CD4-positive, alpha-beta T cell treated with Interleukin-17A for 4 hours (primary cell): ENCODE measurements around the gene MEI1.
"Not testable (repeated sequence)": the region's sequence is repeated elsewhere in the genome, so short reads cannot be mapped to it uniquely, and the experiment has no call there.

ENCODE experiments used
- DNase-seq: peaks from one replicate; pipeline ENCODE4 v3.0.0-alpha.2; 2020; ENCODE audit warnings: mixed read lengths

MEI1 gene

DNA sequence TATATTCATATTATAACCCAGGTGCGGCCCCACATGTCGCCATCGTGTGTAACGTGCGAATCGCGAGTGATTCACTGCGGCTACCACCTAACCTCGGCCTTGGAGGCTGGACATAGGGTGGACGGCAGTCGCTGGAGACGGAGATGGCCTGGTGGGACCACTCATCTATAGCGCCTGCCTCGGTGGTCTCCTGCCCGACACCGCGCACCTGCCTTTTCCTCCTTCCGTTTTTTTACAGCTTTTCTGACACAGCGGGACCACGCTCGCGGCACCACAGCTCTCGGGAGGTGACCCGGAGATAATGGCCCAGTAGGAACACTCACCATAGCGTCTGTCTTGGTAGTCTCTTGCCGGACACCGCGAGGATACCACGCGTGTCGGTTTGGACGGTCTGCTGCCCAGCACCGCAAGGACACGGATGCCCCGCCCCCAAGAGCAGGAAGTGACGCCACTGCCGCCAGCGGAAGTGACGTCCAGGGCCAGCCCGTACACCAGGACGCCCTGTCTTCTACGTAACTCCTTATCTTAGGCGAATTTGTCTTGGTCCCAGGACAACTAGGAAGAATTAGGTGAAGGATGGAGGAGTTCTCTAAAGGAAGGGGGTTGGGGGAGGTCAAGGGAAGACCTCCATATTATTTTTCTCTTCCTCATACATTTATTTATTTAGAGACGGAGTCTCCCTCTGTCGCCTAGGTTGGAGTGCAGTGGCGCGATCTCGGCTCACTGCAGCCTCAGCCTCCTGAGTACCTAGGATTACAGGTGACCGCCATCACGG, 17.1 kb upstream of the MEI1 start:
- DNase-seq = peak; percentile 83

- no peak for DNase-seq
Observed at GRCh38 chr22:41683052-41683451, 16.3 kb upstream of the MEI1 start.

GRCh38 chr22:41683616-41684015, 15.7 kb upstream of the MEI1 start:
- no peak for DNase-seq

DNA sequence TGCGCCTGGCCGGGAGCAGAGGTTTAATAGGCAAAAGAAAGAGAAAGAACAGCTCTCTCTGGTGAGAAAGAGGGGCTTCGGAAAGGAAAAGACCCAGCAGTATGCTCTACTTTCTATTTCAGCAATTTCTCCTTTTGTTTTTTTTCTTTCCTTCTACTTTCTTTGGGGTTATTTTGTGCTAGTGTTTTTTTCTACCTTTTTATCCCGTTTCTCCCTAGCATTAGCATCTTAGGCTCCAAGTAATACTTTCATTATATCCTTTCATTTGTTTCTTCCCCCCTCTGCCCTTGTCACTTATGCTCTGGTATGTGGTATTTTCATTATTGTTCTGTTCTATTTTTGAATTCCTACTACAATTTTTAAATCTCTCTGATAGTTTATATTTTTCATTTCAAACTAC, 15.1 kb upstream of the MEI1 start:
- DNase-seq = no peak

DNA sequence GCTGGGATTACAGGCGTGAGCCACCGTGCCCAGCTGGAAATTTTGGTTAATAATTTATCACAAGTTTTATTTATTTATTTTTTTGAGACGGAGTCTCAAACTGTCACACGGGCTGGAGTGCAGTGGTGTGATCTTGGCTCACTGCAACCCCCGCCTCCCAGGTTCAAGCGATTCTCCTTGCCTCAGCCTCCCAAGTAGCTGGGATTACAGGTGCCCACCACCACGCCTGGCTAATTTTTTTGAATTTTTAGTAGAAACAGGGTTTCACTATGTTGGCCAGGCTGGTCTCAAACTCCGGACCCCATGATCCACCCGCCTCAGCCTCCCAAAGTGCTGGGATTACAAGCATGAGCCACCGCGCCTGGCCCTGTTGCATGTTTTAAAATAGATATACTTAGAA, 12.4 kb upstream of the MEI1 start:
- DNase-seq = not testable (repeated sequence)

- peak; percentile 39 for DNase-seq
Observed at GRCh38 chr22:41687901-41688364, 11.4 kb upstream of the MEI1 start.

DNA sequence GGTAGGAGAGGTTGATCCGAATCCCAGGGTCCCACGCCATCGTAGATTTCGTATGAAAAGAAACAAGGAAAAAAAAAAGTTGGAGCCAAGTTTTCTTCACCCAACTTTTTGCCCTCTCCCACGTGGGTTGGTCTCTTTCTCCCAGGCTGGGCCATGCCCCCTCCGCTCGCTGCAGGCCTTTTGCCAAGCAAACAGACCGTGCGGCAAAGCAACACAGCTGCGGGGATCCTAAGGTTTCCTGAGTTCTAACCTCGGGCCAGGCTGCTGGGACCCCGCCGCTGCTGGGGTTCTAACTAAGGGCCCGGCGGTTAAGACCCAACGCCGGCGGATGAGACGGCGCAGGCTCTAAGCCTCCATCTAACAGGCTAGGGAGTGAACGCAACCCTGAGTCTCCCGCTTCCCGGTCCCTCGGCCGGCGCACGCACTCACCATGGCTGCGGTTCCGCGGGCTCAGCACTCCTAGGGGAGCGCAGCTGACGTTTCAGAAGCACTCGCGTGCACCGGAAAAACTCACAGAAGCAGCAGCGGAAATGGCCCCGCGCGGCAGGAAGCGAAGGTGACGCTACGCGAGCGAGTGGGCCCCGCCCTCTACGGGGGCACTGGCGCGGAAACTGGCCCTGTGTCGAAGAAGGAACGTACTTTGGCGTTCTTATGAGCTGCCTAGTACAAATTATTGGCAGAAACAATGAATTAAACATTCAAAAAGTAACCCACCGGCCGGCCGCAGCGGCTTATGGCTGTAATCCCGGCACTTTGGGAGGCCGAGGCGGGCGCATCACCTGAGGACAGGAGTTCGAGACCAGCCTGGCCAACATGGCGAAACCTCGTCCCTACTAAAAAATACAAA, 10.7 kb upstream of the MEI1 start, which contains the start of gene SNU13:
TSS of gene SNU13 (minus strand) at position 503 of the 847 bp plus-strand sequence. CDS start at position 432, 71 bp downstream.
- DNase-seq = peak; percentile 94

GRCh38 chr22:41690476-41690875, 8.8 kb upstream of the MEI1 start:
- DNase-seq = no peak

- DNase-seq = no peak
Observed at GRCh38 chr22:41695211-41695610, 4.1 kb upstream of the MEI1 start.

- DNase-seq = no peak
Observed at GRCh38 chr22:41696703-41697102, 2.6 kb upstream of the MEI1 start.

GRCh38 chr22:41697126-41697775, 2.1 kb upstream of the MEI1 start:
- DNase-seq = peak; percentile 97

- no peak for DNase-seq
Observed at GRCh38 chr22:41700108-41700364, 733 bp downstream of the MEI1 start.

DNA sequence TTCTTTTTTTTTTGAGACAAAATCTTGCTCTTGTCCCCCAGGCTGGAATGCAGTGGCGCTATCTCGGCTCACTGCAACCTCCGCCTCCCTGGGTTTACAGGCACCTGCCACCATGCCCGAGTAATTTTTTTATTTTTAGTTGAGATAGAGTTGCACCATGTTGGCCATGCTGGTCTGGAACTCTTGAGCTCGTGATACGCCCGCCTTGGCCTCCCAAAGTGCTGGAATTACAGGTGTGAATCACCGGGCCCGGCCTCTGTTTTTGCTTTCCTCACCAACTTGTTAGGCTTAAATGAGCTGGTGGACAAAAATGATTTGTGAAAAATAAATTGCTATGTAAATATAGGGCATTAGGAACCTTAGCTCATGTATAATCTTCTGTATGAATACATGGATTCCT, 3.5 kb downstream of the MEI1 start:
- no peak for DNase-seq

- DNase-seq = no peak
Observed at GRCh38 chr22:41709341-41709740, 10.0 kb downstream of the MEI1 start.

DNA sequence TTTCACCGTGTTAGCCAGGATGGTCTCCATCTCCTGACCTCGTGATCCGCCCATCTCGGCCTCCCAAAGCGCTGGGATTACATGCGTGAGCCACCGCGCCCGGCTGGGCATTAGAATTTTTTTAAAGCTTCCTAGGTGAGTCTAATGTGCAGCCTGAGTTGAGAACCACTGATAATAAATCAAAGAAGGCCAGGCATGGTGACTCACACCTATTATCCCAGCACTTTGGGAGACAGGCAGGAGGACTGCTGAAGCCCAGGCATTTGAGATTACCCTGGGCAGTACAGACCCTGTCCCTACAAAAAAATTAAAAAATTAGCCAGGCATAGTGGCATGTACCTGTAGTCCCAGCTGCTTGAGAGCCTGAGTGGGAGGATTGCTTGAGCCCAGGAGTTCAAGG, 13.7 kb downstream of the MEI1 start:
- no peak for DNase-seq

DNA sequence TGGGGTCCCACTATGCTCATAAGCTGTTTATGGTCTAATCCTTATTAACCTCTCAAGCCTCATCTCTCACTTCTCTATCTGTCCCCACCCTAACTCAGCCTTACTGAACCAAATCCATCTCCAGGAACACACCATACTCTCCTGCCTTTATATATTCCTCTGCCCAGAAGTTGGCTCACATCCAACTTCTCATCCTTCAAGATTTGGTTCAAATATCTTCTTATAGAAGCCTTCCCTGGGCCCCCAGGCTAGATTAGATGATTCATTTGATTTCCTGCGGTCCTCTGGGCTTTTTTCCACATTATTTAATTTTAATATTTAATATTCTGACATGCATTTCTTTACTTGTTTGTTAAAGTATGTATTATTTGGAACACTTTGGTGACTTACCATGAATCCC, 23.2 kb downstream of the MEI1 start:
- DNase-seq = no peak

GRCh38 chr22:41725510-41726110, 26.3 kb downstream of the MEI1 start:
- no peak for DNase-seq

DNA sequence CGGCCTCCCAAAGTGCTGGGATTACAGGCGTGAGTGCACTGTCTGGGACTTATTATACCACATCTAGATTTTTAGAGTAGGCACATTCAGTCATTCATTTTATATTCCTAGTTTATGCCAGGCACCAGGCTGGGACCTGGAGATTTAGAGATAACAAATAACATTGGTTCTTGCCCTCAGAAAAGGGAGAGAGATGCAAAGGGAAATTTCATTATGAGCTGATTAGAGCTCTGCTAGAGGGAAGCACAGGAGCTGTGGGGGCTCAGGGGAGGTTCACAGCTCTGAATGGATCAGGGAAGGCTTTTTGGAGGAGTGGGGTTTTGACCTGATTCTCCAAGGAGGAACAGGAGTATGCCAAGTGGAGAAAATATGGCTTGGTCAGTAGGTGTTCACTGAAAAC, 32.3 kb downstream of the MEI1 start:
- no peak for DNase-seq

GRCh38 chr22:41732096-41732772, 32.9 kb downstream of the MEI1 start:
- DNase-seq = no peak

- DNase-seq = not testable (repeated sequence)
Observed at GRCh38 chr22:41733241-41733640, 33.9 kb downstream of the MEI1 start.

DNA sequence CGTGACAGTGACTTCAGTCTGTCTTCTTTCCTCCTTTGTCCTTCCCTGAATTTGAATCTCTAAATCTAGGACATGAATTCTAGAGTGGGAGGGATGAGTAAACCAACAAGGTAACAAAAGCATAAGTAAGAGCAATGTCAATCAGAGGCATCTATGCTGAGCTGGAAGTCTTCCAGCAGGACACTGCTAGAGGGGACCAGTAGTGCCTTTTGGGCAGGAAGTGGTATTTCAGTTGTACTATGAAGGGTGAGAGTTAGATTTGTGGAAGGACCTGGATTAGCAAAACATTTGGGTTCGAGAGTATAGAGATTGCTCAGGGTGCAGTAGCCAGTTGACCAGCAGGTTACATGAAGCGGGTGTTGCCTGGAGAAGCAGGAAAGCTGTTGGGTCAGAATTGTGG, 40.3 kb downstream of the MEI1 start:
- DNase-seq = no peak

- DNase-seq = no peak
Observed at GRCh38 chr22:41742918-41743317, 43.6 kb downstream of the MEI1 start.

GRCh38 chr22:41745968-41746367, 46.7 kb downstream of the MEI1 start:
- DNase-seq = no peak
